HepG2 (cell line): ENCODE measurements around the gene PTMA. TPM values are rescaled to one million over a fixed set of nuclear protein-coding genes. Genes with fewer than 3 reads are reported as not detected.

Experiments used
- ARID5B ChIP-seq: IDR thresholded peaks from 2 replicates; pipeline ENCODE4 v1.4.0; 2020; ENCODE audit warnings: mild to moderate bottlenecking, missing genetic modification reagents
- BRF2 ChIP-seq: sonication (generic); formaldehyde crosslinking; IDR thresholded peaks from 2 replicates; pipeline ENCODE4 v1.8.1; 2022; ENCODE audit warnings: mild to moderate bottlenecking, missing genetic modification reagents
- CENPT ChIP-seq: sonication (generic); formaldehyde crosslinking; IDR thresholded peaks from 2 replicates; pipeline ENCODE4 v1.8.0; 2022; ENCODE audit warnings: low read depth, mild to moderate bottlenecking, moderate library complexity, missing genetic modification reagents
- CERS6 ChIP-seq: sonication (generic); formaldehyde crosslinking; IDR thresholded peaks from 2 replicates; pipeline ENCODE4 v1.5.0; 2020; ENCODE audit warnings: missing genetic modification reagents
- CHCHD3 ChIP-seq: sonication (generic); formaldehyde crosslinking; IDR thresholded peaks from 2 replicates; pipeline ENCODE4 v1.8.0; 2022; ENCODE audit warnings: mild to moderate bottlenecking, missing genetic modification reagents, moderate library complexity
- CHD4 ChIP-seq: fragments of 200-600 bp; sonication (generic); IDR thresholded peaks from 2 replicates; pipeline ENCODE4 v1.7.0; 2017; ENCODE audit warnings: mild to moderate bottlenecking, low read length, borderline replicate concordance
- IKZF5 ChIP-seq: IDR thresholded peaks from 2 replicates; pipeline ENCODE4 v1.6.1; 2018; ENCODE audit warnings: missing genetic modification reagents, mild to moderate bottlenecking, missing compliant biosample characterization
- KLF13 ChIP-seq: sonication (generic); formaldehyde crosslinking; IDR thresholded peaks from 2 replicates; pipeline ENCODE4 v1.4.0; 2020; ENCODE audit warnings: mild to moderate bottlenecking, missing genetic modification reagents
- MED1 ChIP-seq: sonication (generic); formaldehyde crosslinking; IDR thresholded peaks from 2 replicates; pipeline ENCODE4 v1.4.0; 2020; ENCODE audit warnings: missing genetic modification reagents
- MTF1 ChIP-seq: sonication (generic); formaldehyde crosslinking; IDR thresholded peaks from 2 replicates; pipeline ENCODE4 v1.5.0; 2020; ENCODE audit warnings: missing genetic modification reagents
- NBN ChIP-seq: fragments of 450-650 bp; conservative IDR thresholded peaks from 2 replicates; pipeline ENCODE4 v1.6.1; 2017
- NFATC3 ChIP-seq: sonication (generic); formaldehyde crosslinking; IDR thresholded peaks from 2 replicates; pipeline ENCODE4 v1.5.1; 2020; ENCODE audit warnings: mild to moderate bottlenecking, missing genetic modification reagents
- PAF1 ChIP-seq: IDR thresholded peaks from 2 replicates; pipeline ENCODE4 v1.6.1; 2016; ENCODE audit warnings: missing genetic modification reagents, missing compliant biosample characterization
- PBX3 ChIP-seq: sonication (generic); formaldehyde crosslinking; IDR thresholded peaks from 2 replicates; pipeline ENCODE4 v1.8.1; 2023; ENCODE audit warnings: missing genetic modification reagents, inconsistent platforms, borderline replicate concordance
- PRPF4 ChIP-seq: fragments of 200-400 bp; formaldehyde crosslinking; IDR thresholded peaks from 2 replicates; pipeline ENCODE4 v1.6.1; 2016; ENCODE audit warnings: low read length, low read depth; ENCODE audit not compliant: poor library complexity, severe bottlenecking
- SIN3B ChIP-seq: fragments of 150-350 bp; IDR thresholded peaks from 2 replicates; pipeline ENCODE4 v1.6.1; 2014; ENCODE audit warnings: low read length
- SNAPC2 ChIP-seq: sonication (generic); formaldehyde crosslinking; IDR thresholded peaks from 2 replicates; pipeline ENCODE4 v1.8.1; 2022; ENCODE audit warnings: mild to moderate bottlenecking, missing genetic modification reagents
- WIZ ChIP-seq: sonication (generic); formaldehyde crosslinking; IDR thresholded peaks from 2 replicates; pipeline ENCODE4 v1.5.1; 2020; ENCODE audit warnings: mild to moderate bottlenecking, missing genetic modification reagents
- ZBTB8A ChIP-seq: sonication (generic); formaldehyde crosslinking; IDR thresholded peaks from 2 replicates; pipeline ENCODE4 v1.4.0; 2020; ENCODE audit warnings: mild to moderate bottlenecking, low read depth, missing genetic modification reagents, borderline replicate concordance
- ZNF230 ChIP-seq: sonication (generic); formaldehyde crosslinking; IDR thresholded peaks from 2 replicates; pipeline ENCODE4 v1.4.0; 2020; ENCODE audit warnings: mild to moderate bottlenecking, missing genetic modification reagents
- ZNF326 ChIP-seq: sonication (generic); formaldehyde crosslinking; IDR thresholded peaks from 2 replicates; pipeline ENCODE4 v1.4.0; 2020; ENCODE audit warnings: missing genetic modification reagents, borderline replicate concordance
- ZNF331 ChIP-seq: sonication (generic); formaldehyde crosslinking; IDR thresholded peaks from 2 replicates; pipeline ENCODE4 v1.4.0; 2020; ENCODE audit warnings: missing genetic modification reagents
- ZNF562 ChIP-seq: sonication (generic); formaldehyde crosslinking; IDR thresholded peaks from 2 replicates; pipeline ENCODE4 v1.8.0; 2022; ENCODE audit warnings: missing genetic modification reagents, borderline replicate concordance
- ZNF724P ChIP-seq: sonication (generic); formaldehyde crosslinking; IDR thresholded peaks from 2 replicates; pipeline ENCODE4 v1.8.0; 2022; ENCODE audit warnings: missing genetic modification reagents, borderline replicate concordance
- ZSCAN12 ChIP-seq: sonication (generic); formaldehyde crosslinking; IDR thresholded peaks from 2 replicates; pipeline ENCODE4 v1.9.0; 2021; ENCODE audit warnings: mild to moderate bottlenecking, missing genetic modification reagents
- polyA plus RNA-seq, 8 experiments: library from polyadenylated mRNA; depleted of rRNA in 3 of 8; stranded (reverse) in 7 of 8; unstranded in 1 of 8; fragments of >200 nt; fragmentation: Illumina TruSeq in 4 of 8; extraction: Trizol in 4 of 8; gene quantifications; 2 replicates each; pipeline versions ENCODE4 v1.2.1 to v1.2.3, GENCODE V29; 2011 to 2016; ENCODE audit warnings: low read depth in 4 of 8, missing spikeins in 1 of 8, mixed read lengths in 1 of 8; ENCODE audit not compliant: insufficient read depth in 1 of 8
- total RNA-seq, 5 experiments: library from RNA; depleted of rRNA; stranded (reverse); fragments of >200 nt; fragmentation: Illumina TruSeq; extraction: Trizol; gene quantifications; 2 replicates each; pipeline ENCODE4 v1.2.3, GENCODE V29; 2016; ENCODE audit warnings: low read depth in 1 of 5

PTMA gene
- total and polyA plus RNA-seq, 2 of the 13 experiments (the other 11 are each of a cell fraction or from before 2014, with no cell fraction given) = 190 to 1,086 TPM

GRCh38 chr2:231707625-231707926 lies 749 bp upstream of the PTMA start (continued):
- TF ChIP-seq ZNF326 (CRISPR knock-in tag) = no peak
- TF ChIP-seq CHCHD3 = peak; percentile 13; the same call in 1 of the 2 replicates
- TF ChIP-seq ARID5B (CRISPR knock-in tag) = no peak
- TF ChIP-seq KLF13 (CRISPR knock-in tag) = no peak
- no peak for TF ChIP-seq WIZ (CRISPR knock-in tag)
- TF ChIP-seq BRF2 (CRISPR knock-in tag) = no peak
- TF ChIP-seq PRPF4 = peak; percentile 99
- no peak for TF ChIP-seq MTF1 (CRISPR knock-in tag)
- TF ChIP-seq SNAPC2 = no peak
- no peak for TF ChIP-seq SIN3B
- peak; percentile 82 for TF ChIP-seq CHD4
- TF ChIP-seq ZNF230 (CRISPR knock-in tag) = no peak
- TF ChIP-seq ZNF331 (CRISPR knock-in tag) = no peak
- TF ChIP-seq PAF1 (CRISPR knock-in tag) = no peak
- TF ChIP-seq ZSCAN12 (CRISPR knock-in tag) = no peak
- no peak for TF ChIP-seq NBN
- TF ChIP-seq CERS6 (CRISPR knock-in tag) = no peak
- no peak for TF ChIP-seq NFATC3 (CRISPR knock-in tag)
- TF ChIP-seq MED1 (CRISPR knock-in tag) = no peak
- no peak for TF ChIP-seq IKZF5 (CRISPR knock-in tag)
- TF ChIP-seq PBX3 = no peak
- peak; percentile 82; the same call in 1 of the 2 replicates for TF ChIP-seq ZNF724P (CRISPR knock-in tag)
- TF ChIP-seq ZNF562 (CRISPR knock-in tag) = no peak
- no peak for TF ChIP-seq CENPT (CRISPR knock-in tag)
- TF ChIP-seq ZBTB8A (CRISPR knock-in tag) = no peak
